CD4-positive, alpha-beta T cell treated with Interleukin-12 subunit alpha and Interleukin-12 subunit beta, for 1 hour (primary cell): ENCODE data around the gene SELE.
"Not testable (repeated sequence)": the region's sequence is repeated elsewhere in the genome, so short reads cannot be mapped to it uniquely, and the experiment has no call there.

Experiments used
- DNase-seq: peaks from one replicate; pipeline ENCODE4 v3.0.0-alpha.2; 2020

SELE gene

DNA sequence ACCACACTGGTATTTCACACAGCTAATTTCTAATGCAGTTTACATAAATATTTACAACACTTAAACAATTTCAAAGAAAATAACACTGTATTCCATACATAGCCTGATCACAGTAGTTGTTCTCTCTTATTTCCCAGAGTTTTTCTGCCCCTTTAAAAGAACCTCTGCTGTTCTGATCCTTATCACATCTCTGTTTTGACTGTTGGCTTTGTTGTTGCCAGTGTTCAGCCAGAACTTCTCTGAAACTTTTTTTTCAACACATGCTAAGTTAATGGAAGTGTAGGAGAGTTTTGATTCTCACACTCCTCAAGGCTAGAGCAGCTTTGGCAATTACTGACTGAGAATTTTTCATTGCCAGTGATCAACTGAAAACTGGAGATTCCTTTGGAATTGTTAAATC lies 11.1 kb downstream of the SELE start:
- no peak for DNase-seq

DNA sequence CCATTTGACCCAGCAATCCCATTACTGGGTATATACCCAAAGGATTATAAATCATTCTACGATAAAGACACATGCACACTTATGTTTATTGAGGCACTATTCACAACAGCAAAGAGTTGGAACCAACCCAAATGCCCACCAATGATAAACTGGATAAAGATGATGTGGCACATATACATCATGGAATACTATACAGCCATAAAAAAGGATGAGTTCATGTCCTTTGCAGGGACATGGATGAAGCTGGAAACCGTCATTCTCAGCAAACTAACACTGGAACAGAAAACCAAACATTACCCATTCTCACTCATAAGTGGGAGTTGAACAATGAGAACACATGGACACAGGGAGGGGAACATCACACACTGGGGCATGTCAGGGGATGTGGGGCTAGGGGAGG lies 18.8 kb downstream of the SELE start:
- not testable (repeated sequence) for DNase-seq

GRCh38 chr1:169713090-169713489 lies 20.8 kb downstream of the SELE start:
- DNase-seq = not testable (repeated sequence)

- no peak for DNase-seq
Observed at GRCh38 chr1:169712309-169712631, 21.6 kb downstream of the SELE start.

DNA sequence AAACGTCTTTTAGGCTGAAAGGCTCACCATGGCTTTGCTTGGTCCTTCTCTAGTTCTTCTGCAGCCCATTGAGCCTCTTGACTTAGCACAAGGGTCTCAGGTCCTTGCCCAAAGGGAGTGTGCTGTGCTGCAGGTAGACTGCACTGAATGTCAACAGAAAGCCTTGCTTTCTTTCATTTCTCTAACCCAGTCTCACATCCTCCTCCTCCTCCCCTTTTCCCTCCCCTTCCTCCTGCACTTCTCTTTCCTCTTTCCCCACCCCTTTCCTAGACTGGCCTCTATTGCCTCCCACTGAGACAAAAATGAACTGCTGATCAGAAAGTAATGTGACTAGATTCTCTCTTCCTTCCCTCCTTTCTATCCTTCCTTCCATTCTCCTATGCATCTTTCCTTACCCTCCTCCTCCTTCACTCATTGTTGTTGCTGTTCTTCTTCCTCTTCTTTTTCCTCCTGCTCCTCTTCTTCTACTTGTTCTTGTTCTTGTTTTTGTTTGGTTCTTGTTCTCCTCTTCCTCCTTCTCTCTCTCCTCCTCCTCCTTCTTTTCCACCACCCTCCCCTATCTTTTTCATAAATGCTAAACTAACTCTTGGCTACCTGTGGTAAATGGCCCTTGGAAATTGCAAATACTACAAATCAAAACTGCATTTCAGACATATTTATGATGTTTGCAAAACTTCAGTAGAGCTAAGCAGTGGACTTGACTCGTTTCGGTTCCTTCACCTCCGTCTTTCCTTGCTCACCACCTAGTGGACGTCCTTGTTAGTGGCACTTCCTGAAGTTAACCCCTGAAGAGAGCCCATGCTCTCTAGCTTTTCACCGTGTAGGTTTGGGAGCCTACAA lies 22.2 kb downstream of the SELE start, which contains the start of gene SELL:
TSS of gene SELL (minus strand) at position 152 of the 840 bp plus-strand sequence. CDS start at position 30, 122 bp downstream.
- DNase-seq = peak; percentile 83

DNA sequence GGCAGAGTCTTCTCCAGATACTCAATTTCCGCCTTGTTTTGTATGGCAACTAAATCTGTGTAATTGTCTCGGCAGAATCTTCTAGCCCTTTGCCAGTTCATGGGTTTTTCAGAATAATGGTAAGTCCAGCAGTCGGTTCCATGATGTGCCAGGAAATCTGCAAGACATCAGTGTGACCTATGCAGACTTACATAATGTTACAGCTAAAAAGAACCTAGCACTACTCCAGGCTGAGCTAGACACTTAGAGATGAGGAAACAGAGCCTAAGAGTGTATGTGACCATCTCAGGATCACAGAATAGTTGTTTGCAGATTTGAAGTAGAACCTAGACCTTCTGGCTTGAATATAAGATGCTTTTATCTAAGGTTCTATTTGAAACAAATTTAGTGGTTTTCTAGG lies 25.2 kb downstream of the SELE start:
- no peak for DNase-seq

DNA sequence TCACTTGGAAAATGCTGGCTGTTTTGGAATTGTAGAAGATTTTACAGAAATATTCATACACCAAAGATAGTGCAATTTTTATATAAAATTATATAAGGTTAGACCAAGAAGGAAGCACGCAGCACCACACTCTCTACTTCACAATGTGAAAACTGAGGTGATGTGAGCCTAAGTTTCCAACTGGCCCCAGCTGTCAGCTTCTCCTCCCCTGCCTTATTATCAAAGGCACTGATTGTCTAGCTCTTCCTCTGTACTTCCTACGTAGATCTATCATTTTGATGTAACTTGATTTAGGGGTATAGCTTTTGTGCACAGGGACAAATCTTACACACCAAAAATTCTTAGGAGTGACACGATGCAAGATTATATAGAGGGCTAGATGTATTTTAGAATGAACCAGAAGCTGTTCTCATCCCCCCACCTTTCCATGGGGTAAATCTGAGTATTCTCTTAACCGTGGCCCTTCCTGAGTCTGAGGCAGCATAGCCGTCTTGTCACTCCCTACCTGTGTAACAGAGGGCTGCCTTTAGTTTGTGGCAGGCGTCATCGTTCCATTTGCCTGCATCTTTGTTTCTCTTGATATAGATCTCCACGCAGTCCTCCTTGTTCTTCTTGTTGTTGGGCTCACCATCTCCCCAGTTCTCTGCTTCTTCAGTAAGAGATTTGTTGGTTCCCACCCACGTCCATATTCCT lies 25.8 kb downstream of the SELE start:
- no peak for DNase-seq

GRCh38 chr1:169704797-169705196 lies 29.1 kb downstream of the SELE start:
- DNase-seq = no peak

GRCh38 chr1:169701261-169702005 lies 32.4 kb downstream of the SELE start:
- DNase-seq = peak; percentile 30

DNA sequence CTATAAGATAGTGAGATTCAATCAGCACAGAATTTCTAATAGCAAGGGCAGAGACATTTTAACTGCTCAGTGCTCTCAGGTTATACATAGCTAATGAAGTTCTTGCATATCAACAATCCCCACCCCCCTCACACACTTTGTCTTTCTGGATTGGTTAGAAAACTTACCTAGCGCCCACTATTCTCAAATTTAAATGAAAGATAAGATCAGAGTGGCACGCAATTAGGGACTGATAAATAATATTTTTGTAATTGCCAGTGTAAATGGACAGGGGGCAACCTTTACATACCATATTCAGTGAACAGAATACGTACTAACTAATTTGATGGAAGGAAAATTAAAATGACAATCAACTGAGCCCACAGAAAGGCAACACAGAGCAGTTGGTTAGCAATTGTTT lies 34.2 kb downstream of the SELE start:
- DNase-seq = peak; percentile 33

DNA sequence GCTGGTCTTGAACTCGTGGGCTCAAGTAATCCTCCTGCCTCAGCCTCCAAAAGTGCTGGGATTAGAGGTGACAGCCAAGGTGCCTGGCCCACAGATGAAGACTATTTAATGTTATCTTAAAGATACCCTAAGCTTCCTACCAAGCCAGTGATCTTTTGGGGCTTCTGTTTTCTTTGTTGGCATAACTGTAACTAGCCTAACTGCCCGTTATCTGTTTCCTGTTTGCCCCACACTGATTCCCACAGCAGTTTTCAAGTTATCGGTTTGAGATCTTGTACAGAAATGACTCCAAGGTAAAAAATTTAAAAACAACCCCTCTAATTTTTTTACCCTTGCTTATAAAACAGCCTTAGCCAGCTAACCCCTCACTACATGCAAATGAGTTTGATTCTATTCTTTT lies 34.9 kb downstream of the SELE start:
- peak; percentile 54 for DNase-seq

DNA sequence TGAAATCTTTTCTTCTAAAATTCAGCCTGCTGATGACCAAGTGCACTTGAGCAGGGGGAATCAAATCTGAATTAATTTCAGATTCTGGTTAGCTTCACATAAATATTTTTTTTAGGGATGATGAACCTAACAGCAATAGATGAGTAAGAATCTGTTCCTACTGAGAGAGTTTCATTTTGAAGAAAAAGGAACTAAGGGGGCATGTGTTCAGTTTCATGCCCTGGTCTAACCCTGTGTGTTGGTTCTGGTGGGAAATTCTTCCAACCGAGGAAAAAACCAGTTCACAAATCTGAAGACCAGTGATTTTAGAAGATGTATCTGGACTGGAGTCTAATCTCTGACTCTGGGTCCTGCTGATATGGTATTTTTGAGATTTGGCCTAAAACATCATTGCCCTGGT lies 36.1 kb downstream of the SELE start:
- DNase-seq = no peak

DNA sequence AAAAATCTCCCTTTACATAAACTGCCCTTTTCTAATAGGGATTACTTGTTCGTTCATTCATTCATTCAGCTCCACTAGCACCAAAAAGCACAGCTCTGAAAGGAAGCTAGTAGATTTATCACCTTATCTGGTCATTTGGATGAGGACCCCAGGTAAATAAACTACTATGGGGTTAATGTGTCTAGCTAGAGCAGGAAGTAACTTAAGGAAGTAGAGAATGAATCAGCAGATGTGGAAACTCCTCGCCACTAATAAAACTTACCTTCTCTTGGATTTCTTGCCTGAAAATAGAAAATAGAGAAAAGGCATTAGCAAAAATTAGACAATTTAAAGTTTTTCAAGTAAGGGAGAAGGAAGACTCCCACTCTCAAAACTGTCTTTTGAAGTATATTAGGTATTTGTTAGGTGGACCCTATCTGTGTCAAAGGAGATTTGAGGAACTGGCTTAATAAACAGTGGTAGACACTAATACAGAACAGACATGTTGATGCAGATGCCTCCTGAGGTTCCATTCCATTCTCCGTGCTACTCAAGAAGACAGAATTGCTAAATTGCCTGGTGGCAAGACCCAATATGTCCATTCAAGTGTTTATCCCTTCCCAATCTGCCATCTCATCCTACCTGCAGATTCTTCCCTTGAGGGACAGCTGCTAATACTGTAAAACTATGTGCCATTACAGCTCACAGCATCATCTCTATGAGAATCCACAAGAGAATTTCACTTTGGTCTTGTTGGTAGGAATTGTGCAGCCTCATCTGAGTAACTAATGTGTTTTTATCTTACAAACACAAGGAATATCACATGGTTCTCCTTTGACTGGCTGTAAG lies 37.4 kb downstream of the SELE start:
- no peak for DNase-seq

DNA sequence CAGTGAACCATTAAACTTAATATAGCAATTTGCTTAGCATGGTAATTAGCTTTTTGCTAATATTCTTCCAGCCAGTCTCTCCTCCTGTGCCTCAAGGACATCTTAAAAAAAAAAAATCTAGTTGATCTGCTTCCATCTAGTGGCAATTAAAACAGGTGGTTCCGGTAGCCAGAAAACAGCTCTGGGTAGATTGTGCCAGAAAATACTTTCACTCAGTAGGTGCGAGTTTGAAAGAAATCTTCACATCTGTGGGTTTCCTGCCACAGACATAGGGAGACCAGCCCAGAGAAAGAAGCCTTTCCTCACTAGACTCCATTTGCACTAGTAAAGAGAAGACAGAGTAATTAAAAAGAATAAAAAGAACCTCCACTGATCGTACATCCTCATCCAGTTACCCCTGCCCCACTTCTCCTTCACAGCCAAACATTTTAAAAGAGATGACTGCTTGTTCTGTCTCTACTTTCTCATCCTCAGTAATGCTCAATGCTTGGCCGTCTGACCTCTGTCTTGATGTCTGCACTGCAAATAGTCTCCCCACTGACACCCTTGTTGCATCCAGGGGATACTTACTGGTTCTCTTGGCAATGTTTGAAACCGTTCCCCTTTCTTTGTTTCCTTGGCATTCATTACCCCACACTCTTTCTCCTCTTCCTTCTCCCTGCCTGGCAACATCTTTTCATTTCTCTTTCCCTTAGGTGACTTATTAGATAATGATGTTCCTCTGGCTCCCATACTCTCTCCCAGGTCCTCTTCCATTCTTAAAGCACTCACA lies 39.4 kb downstream of the SELE start:
- DNase-seq = peak; percentile 79

DNA sequence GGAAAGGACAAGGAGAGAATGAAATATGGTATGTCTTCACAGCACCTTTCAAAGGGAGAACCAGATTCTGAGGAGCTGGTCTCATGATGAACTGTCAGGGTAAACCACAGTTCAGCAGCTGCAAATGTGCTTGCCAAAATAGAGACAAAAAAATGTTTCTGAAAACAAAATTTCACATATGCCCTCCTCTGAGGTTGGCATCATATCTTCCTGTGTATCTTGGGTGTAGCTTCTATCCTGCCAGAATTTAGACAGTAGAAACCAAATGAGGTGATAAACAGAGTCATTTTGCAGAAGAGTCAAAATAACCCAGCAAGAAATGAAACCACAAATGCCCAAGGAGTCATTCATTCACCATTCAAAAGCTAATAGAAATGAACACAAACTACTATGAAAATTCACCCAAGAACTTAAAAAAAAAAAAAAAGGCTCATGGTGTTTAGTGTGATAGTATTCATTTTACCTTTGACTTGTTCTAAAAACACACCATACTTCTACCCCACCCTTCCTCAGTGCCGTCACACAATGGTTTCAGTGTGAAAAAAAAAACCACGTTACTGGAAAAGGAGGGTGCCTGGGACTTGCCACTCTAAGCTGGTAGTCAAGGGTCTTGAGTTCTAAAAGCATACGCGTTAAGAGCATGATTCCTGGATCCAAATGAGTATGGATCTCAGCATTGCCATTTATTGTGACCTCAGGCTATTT lies 41.0 kb downstream of the SELE start:
- DNase-seq = peak; percentile 72

DNA sequence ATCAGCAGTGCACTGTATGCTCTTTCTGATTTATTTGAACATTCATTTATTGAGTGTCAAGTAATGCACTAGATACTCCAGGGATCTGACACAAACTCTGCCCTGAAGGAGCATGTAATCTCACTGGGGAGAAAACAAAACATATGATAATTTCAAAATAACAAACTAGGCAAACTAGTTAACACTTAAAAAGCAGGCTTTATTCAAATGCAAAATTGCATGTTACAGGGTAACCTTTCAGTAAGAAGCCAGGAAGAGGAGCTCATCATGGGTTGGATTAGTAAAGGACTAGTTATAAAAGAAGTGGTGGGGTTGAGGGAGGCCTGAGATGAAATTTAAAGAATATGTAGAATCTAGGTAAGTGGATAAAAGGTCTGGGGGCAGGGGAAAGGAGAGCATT lies 43.4 kb downstream of the SELE start:
- DNase-seq = no peak

GRCh38 chr1:169689395-169689794 lies 44.5 kb downstream of the SELE start:
- no peak for DNase-seq

DNA sequence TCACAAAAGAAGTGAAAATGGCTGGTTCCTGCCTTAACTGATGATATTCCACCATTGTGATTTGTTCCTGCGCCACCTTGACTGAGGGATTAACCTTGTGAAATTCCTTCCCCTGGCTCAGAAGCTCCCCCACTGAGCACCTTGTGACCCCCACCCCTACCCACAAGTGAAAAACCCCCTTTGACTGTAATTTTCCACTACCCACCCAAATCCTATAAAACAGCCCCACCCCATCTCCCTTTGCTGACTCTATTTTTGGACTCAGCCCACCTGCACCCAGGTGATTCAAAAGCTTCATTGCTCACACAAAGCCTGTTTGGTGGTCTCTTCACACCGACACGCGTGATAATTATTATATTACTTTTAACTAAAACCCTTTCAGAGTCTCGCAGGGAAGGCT lies 45.5 kb downstream of the SELE start:
- DNase-seq = not testable (repeated sequence)

- DNase-seq = no peak
Observed at GRCh38 chr1:169683661-169684060, 50.2 kb downstream of the SELE start.

DNA sequence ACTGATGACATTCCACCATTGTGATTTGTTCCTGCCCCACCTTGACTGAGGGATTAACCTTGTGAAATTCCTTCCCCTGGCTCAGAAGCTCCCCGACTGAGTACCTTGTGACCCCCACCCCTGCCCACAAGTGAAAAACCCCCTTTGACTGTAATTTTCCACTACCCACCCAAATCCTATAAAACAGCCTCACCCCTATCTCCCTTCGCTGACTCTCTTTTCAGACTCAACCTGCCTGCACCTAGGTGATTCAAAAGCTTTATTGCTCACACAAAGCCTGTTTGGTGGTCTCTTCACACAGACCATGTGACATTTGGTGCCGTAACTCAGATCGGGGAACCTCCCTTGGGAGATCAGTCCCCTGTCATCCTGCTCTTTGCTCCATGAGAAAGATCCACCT lies 50.7 kb downstream of the SELE start:
- DNase-seq = not testable (repeated sequence)

DNA sequence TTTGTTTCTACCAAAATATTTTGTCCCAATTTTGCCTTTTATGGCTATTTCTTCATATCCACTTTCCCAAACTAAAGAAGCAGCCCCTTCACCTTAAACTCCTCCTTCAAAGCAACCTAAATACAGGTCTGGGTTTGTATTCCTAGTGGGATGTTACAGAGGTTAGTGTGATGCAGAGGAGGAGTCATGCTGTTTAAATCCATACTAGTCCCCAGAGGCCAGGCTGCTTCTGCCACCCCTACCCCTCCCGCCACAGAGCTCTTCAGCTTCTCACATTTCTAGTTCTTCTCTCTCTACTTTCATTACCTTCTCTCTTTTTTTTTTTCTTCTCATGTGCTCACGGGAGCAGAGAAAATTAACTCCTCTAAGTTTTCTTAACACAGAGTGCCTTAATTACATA lies 51.8 kb downstream of the SELE start:
- DNase-seq = no peak
